Stimulated activated CD4-positive, alpha-beta T cell treated with anti-CD3 and anti-CD28 coated beads, Interleukin-2, amount 100 ng/mL, for 4 hours (primary cell): ENCODE data around the gene TDRD6.

ENCODE experiments used
- DNase-seq: peaks from one replicate; pipeline ENCODE4 v3.0.0-alpha.2; 2020; ENCODE audit warnings: low read depth

TDRD6 gene

GRCh38 chr6:46677314-46677654 lies 10.4 kb upstream of the TDRD6 start:
- no peak for DNase-seq

DNA sequence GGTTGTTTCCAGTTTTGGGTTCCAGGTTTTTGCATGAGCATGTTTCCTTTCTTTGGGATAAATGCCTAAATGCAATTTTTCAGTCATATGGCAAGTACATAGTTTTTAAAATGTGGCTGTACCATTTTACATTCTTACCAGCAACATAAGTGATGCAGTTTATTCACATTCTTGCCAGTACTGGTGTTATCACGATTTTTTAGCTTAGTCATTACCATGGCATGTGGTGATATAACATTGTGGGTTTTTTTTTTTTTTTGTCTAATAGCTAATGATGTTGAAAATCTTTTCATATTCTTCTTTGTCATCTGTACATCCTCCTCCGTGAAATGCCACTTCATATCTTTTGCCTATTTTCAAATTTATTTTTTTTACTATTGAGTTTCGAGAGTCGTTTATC lies 2.9 kb upstream of the TDRD6 start:
- DNase-seq = no peak

- DNase-seq = no peak
Observed at GRCh38 chr6:46688117-46688965, 656 bp downstream of the TDRD6 start.

GRCh38 chr6:46688966-46689335 lies 1.3 kb downstream of the TDRD6 start:
- DNase-seq = no peak

DNA sequence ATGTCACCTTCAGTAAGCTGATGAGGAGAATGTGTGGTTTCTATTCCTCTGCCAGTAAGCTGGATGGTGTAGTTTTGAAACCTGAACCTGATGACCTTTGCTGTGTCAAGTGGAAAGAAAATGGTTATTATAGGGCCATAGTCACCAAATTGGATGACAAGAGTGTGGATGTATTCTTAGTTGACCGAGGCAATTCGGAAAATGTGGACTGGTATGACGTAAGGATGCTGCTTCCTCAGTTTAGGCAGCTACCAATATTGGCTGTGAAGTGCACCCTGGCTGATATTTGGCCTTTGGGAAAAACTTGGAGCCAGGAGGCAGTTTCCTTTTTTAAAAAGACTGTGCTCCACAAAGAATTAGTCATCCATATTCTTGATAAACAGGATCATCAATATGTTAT lies 2.0 kb downstream of the TDRD6 start:
- no peak for DNase-seq

DNA sequence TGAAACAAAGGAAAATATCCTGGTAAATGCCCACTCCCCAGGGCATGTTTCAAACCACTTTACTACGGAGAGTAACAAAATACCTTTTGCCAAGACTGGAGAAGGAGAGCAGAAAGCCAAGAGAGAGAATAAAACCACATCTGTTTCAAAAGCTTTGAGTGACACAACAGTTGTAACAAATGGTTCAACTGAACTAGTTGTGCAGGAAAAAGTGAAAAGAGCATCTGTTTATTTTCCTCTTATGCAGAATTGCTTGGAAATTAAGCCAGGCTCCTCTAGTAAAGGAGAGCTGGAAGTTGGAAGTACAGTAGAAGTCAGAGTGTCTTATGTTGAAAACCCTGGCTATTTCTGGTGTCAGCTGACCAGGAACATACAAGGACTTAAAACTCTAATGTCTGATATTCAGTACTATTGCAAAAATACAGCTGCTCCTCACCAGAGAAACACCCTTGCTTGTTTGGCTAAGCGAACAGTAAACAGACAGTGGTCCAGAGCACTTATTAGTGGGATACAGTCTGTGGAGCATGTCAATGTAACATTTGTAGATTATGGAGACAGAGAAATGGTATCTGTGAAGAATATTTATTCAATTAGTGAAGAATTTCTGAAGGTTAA lies 2.6 kb downstream of the TDRD6 start:
- no peak for DNase-seq

DNA sequence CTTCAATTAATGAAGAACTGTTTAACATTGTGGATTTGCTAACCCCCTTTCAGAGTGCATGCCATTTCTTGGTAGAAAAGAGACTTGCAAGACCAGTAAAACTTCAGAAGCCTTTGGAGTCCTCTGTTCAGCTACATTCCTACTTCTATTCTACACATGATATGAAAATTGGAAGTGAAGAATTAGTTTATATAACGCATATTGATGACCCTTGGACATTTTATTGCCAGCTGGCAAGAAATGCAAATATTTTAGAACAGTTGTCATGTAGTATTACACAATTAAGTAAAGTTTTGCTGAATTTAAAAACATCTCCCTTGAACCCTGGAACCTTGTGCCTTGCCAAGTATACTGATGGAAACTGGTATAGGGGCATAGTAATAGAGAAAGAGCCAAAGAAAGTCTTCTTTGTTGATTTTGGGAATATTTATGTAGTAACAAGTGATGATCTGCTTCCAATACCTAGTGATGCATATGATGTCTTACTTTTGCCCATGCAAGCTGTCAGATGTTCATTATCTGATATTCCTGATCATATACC lies 3.3 kb downstream of the TDRD6 start:
- DNase-seq = no peak

GRCh38 chr6:46699970-46700369 lies 12.3 kb downstream of the TDRD6 start:
- no peak for DNase-seq

DNA sequence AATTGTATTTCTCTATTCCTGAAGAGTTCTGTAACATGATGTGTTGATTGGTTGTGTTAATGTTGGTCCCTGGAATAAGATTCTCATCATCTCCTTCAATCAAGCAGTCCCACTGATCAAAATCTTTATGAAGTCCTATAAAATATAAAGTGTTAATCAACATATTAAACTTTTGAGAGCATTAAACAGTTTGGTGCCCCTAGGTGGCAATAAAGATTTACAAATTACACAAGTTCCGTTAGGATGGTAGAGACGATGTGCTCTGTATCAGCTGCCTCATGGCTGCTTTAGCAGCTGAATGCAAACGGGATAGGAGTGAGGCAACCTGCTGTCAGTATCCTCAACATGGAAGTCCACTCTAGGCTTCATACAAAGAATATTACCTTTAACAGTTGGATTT lies 16.9 kb downstream of the TDRD6 start:
- no peak for DNase-seq

DNA sequence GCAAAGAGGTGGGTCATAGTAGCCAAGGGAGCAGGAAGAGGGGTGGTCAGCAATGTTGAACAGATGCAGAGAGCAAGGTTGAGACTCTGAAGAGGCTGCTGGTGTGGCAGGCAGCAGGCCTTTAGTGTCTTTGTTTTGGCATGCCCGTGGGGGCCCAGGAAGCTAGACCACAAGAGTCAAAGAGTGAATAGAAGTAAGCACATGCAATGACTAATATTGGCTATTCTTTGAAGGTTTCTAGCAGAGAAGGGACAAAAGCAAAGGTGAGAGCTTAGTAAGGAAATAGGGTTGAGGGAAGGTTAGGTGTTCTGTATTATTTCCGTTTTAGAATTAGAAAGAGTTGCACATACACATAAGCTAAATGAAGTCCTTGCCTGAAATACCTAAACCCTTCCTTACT lies 18.8 kb downstream of the TDRD6 start:
- DNase-seq = no peak

DNA sequence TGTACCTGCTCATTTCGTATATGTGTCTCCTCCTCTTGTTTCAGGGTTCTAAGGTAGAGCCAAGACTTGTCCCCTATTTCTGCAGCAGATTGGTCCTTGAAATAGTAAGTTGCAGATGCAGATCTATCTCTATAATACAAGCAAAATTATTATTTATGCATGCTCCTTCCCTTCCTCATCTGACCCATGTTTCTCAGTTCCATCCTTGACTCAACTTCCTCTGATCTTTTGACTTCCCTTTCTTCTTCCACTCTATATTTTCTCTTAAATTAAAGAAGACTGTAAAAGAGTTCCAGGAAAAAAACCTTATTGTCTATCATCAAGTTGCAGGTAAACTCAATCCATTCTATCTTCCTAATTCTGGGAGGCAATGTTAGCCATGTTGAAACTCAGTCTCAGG lies 23.8 kb downstream of the TDRD6 start:
- no peak for DNase-seq

DNA sequence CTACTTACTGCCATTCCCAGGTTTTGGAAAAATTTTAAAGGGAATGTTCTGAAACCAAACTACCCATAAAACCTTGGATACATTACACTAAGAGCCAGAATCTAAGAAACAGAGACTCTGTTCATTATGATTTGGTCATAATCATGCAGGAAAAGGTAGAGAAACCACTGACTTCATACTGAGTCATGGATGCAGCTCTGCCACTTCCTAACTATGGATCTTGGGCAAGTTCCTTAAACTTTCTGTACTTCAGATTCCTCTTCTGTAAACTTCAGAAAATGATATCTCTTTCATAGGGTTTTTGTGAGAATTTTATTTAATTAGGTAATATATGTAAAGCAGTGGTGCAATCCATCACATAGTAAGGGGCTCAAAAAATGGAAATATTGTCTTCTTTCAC lies 27.5 kb downstream of the TDRD6 start:
- no peak for DNase-seq

DNA sequence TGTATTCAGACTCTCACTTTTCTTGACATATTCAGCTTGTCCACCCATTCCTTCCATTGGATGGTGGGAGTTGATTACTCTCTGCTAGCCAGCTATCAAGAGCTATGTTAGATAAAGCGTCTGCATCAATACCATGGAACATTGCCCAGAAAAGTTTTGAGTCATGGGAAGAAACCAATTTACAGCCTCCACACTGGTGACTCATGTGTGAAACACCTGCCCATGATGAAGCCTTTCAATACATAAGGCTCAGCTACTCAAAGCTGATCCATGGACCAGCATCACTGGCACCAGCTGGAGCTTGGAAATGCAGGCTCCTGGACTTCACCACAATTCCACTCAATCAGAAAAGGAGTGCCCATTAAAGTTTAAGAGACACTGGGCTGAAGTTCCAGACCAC lies 31.4 kb downstream of the TDRD6 start:
- DNase-seq = no peak

DNA sequence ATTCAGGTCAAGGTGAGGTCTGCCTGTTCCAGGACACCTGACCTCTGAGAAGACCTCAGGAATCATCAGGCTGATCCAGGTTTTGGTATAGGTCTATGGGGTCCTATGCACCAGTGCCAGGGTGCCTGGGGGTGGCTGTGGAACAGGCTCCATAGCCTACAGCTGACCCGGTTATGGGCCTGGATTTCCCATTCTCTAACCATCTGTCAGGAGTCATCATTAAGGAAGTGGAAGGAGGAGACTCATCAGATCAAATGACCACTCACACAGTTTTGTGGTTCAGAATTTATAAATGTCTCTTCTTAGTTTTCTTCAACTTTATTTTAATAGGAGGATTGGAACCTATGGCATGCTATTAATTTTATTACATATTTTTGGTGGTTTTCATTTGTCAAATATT lies 32.7 kb downstream of the TDRD6 start:
- no peak for DNase-seq

DNA sequence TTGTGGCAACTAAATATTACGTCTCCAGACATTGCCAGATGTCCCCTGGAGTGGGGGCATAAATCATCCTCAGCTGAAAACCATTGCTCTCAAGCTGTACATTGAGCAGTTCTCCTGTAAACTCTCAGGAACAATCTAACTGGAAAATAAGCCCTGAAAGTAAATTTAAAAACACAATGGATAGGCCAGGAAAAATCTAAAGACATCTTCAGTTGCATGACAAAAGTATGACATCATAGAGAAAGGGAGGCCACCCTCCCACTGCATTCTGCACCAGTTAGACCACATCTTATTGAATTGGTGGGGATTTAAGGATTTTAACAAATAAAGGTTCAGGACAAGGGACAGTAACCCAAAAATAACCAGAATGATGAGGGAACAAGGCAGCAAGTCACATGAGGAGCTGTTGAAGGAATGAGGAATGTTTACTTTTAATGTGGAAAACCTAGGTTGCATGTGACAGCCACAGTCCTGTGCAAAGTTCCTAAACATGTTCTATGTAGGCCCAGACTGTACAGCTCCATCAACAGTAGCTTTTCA lies 42.2 kb downstream of the TDRD6 start:
- DNase-seq = no peak

GRCh38 chr6:46730921-46731461 lies 43.3 kb downstream of the TDRD6 start:
- DNase-seq = no peak

GRCh38 chr6:46733341-46733801 lies 45.7 kb downstream of the TDRD6 start:
- DNase-seq = no peak

- no peak for DNase-seq
Observed at GRCh38 chr6:46734867-46735719, 47.4 kb downstream of the TDRD6 start, which contains the start of gene PLA2G7. PLA2G7 (minus strand) TSS chr6:46735375; CDS start chr6:46722891, 12,484 bp downstream.

- no peak for DNase-seq
Observed at GRCh38 chr6:46735720-46736031, 48.0 kb downstream of the TDRD6 start.

- DNase-seq = no peak
Observed at GRCh38 chr6:46736906-46737305, 49.2 kb downstream of the TDRD6 start.

DNA sequence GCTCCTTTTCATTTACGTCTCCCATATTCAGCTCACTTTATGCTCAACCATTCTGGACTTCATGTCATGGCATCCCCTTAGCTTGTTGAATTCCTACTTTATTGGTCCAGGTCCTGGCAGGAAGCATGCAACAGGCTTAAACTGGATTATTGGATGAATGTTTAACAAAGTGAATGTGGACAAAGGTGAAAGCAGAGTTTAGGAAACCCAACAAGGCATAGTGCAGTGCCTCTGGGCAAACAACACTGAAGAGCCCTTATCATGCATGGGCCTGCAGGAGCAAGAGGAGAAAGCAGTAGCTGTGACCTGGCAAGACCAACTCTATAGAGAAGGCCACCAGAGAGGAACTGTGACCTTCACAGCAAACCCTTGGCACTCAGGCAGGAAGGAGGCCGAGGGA lies 53.8 kb downstream of the TDRD6 start:
- DNase-seq = no peak

DNA sequence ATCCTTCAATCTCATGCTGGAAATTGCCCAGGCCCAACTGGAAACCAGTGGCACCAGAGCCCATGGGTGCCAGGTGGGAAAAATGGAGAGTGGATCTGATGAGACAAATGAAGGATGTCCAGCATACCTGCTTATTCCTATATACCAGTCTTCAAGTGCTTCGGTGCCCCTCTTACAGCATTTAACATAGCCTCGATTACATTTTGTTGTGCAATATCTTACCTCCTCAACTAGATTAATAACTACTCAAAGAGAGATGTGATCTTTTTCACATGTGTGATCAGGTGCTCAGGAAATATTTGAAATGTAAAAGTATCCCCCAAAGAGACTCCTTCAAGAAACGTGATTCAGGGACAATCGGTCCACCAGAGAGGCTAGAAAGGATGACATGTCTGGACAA lies 54.2 kb downstream of the TDRD6 start:
- no peak for DNase-seq
